HepG2 (cell line): ENCODE measurements around the gene SSBP4. TPM values are rescaled to one million over a fixed set of nuclear protein-coding genes. Genes with fewer than 3 reads are reported as not detected.

Source experiments
- CBX5 ChIP-seq: sonication (generic); formaldehyde crosslinking; IDR thresholded peaks from 2 replicates; pipeline ENCODE4 v1.4.0; 2020; ENCODE audit warnings: missing genetic modification reagents, borderline replicate concordance
- FOXO1 ChIP-seq: sonication (generic); formaldehyde crosslinking; IDR thresholded peaks from 2 replicates; pipeline ENCODE4 v1.4.0; 2020; ENCODE audit warnings: missing genetic modification reagents
- MEF2D ChIP-seq: sonication (generic); formaldehyde crosslinking; IDR thresholded peaks from 2 replicates; pipeline ENCODE4 v1.5.1; 2020; ENCODE audit warnings: mild to moderate bottlenecking, missing genetic modification reagents
- RORA ChIP-seq: sonication (generic); formaldehyde crosslinking; IDR thresholded peaks from 2 replicates; pipeline ENCODE4 v1.5.0; 2020; ENCODE audit warnings: mild to moderate bottlenecking, missing genetic modification reagents, moderate library complexity
- TBL1XR1 ChIP-seq: fragments of 150-350 bp; IDR thresholded peaks from 2 replicates; pipeline ENCODE4 v1.6.1; 2014; ENCODE audit warnings: borderline replicate concordance, low read length; ENCODE audit not compliant: partially characterized antibody
- YY1 ChIP-seq: IDR thresholded peaks from 2 replicates; pipeline ENCODE4 v1.6.1; 2011; ENCODE audit warnings: low read length, low read depth, moderate library complexity, mild to moderate bottlenecking; ENCODE audit not compliant: insufficient read depth, insufficient replicate concordance
- ZNF101 ChIP-seq: sonication (generic); formaldehyde crosslinking; IDR thresholded peaks from 2 replicates; pipeline ENCODE4 v1.4.0; 2020; ENCODE audit warnings: mild to moderate bottlenecking, low read depth, missing genetic modification reagents, borderline replicate concordance
- ZNF224 ChIP-seq: sonication (generic); formaldehyde crosslinking; IDR thresholded peaks from 2 replicates; pipeline ENCODE4 v1.5.0; 2020; ENCODE audit warnings: mild to moderate bottlenecking, missing genetic modification reagents
- ZNF354B ChIP-seq: sonication (generic); formaldehyde crosslinking; IDR thresholded peaks from 2 replicates; pipeline ENCODE4 v1.8.0; 2022; ENCODE audit warnings: mild to moderate bottlenecking, missing genetic modification reagents
- ZNF674 ChIP-seq: sonication (generic); formaldehyde crosslinking; IDR thresholded peaks from 2 replicates; pipeline ENCODE4 v1.5.0; 2020; ENCODE audit warnings: low read depth, mild to moderate bottlenecking, missing genetic modification reagents
- polyA plus RNA-seq, 8 experiments: library from polyadenylated mRNA; depleted of rRNA in 3 of 8; stranded (reverse) in 7 of 8; unstranded in 1 of 8; fragments of >200 nt; fragmentation: Illumina TruSeq in 4 of 8; extraction: Trizol in 4 of 8; gene quantifications; 2 replicates each; pipeline versions ENCODE4 v1.2.1 to v1.2.3, GENCODE V29; 2011 to 2016; ENCODE audit warnings: low read depth in 4 of 8, missing spikeins in 1 of 8, mixed read lengths in 1 of 8; ENCODE audit not compliant: insufficient read depth in 1 of 8
- total RNA-seq, 5 experiments: library from RNA; depleted of rRNA; stranded (reverse); fragments of >200 nt; fragmentation: Illumina TruSeq; extraction: Trizol; gene quantifications; 2 replicates each; pipeline ENCODE4 v1.2.3, GENCODE V29; 2016; ENCODE audit warnings: low read depth in 1 of 5
- TF ChIP-seq, protein P1 (sequence below): sonication (generic); formaldehyde crosslinking; IDR thresholded peaks from 2 replicates; pipeline ENCODE4 v1.5.1; 2020; ENCODE audit warnings: mild to moderate bottlenecking, missing genetic modification reagents, moderate library complexity
- TF ChIP-seq, protein P2 (sequence below): sonication (generic); formaldehyde crosslinking; IDR thresholded peaks from 2 replicates; pipeline ENCODE4 v1.8.0; 2022; ENCODE audit warnings: mild to moderate bottlenecking, missing genetic modification reagents, moderate library complexity
- TF ChIP-seq, protein P3 (sequence below): fragments of 450-650 bp; IDR thresholded peaks from 2 replicates; pipeline ENCODE4 v1.6.1; 2017
- TF ChIP-seq, protein P4 (sequence below): sonication (generic); formaldehyde crosslinking; IDR thresholded peaks from 2 replicates; pipeline ENCODE4 v1.4.0; 2020; ENCODE audit warnings: missing genetic modification reagents, borderline replicate concordance
- TF ChIP-seq, protein P5 (sequence below): sonication (generic); formaldehyde crosslinking; IDR thresholded peaks from 2 replicates; pipeline ENCODE4 v1.4.0; 2020; ENCODE audit warnings: missing genetic modification reagents
- TF ChIP-seq, protein P6 (sequence below): sonication (generic); formaldehyde crosslinking; IDR thresholded peaks from 2 replicates; pipeline ENCODE4 v1.5.1; 2020; ENCODE audit warnings: missing genetic modification reagents, mild to moderate bottlenecking, borderline replicate concordance

Gene SSBP4
- total and polyA plus RNA-seq, 2 of the 13 experiments (the other 11 are each of a cell fraction or from before 2014, with no cell fraction given): 20.8 to 39.5 TPM

DNA sequence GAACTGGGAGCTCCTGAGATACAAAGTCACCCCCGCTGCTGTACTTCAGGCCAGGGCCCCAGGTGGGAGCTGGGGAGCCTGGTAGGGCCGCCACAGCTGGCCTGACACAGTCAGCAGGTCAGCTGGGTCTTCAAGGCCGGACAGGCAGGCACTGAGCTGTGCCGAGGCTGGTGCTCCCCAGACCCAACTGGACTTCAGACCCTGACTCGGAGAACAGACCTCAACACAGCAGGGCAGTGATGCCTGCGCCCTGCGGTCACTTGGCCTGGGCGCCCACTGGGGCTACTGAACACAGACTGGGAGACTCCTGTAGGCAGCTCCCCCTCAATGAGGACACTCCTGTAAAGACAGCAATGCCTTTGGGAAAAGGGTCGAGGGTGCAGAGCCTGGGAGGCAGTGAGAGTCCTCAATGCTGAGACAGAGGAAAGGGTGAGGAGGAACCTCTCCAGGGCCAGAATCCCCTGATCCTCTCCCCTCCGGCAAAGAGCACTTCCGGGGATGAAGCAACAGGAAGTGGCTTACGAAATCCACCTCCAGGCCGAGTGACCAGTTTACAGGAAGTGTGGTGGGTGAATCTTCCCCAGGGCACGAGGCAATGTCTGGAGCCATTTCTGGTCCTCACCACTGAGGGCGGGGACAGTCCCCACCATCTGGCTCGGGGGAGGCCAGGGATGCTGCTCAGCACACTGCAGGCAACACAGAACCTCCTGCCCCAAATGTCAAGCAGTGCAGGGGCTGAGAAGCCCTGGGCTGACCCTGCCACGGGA lies 59.5 kb downstream of the SSBP4 start (continued):
- TF ChIP-seq ZNF101 (CRISPR knock-in tag): 0 out of 2 replicates have a peak, but pooled peaks have one; percentile 59
- TF ChIP-seq ZNF354B (CRISPR knock-in tag): 0 out of 2 replicates have a peak, but pooled peaks have one; percentile 17
- peak; percentile 89; the same call in 1 of the 2 replicates for TF ChIP-seq MEF2D
- TF ChIP-seq, protein P1, sequence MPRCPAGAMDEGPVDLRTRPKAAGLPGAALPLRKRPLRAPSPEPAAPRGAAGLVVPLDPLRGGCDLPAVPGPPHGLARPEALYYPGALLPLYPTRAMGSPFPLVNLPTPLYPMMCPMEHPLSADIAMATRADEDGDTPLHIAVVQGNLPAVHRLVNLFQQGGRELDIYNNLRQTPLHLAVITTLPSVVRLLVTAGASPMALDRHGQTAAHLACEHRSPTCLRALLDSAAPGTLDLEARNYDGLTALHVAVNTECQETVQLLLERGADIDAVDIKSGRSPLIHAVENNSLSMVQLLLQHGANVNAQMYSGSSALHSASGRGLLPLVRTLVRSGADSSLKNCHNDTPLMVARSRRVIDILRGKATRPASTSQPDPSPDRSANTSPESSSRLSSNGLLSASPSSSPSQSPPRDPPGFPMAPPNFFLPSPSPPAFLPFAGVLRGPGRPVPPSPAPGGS (CRISPR knock-in tag): peak; percentile 73; the same call in 1 of the 2 replicates
- no peak for TF ChIP-seq RORA (CRISPR knock-in tag)
- TF ChIP-seq ZNF674 (CRISPR knock-in tag): no peak
- TF ChIP-seq, protein P2, sequence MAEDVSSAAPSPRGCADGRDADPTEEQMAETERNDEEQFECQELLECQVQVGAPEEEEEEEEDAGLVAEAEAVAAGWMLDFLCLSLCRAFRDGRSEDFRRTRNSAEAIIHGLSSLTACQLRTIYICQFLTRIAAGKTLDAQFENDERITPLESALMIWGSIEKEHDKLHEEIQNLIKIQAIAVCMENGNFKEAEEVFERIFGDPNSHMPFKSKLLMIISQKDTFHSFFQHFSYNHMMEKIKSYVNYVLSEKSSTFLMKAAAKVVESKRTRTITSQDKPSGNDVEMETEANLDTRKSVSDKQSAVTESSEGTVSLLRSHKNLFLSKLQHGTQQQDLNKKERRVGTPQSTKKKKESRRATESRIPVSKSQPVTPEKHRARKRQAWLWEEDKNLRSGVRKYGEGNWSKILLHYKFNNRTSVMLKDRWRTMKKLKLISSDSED: no peak
- TF ChIP-seq, protein P3, sequence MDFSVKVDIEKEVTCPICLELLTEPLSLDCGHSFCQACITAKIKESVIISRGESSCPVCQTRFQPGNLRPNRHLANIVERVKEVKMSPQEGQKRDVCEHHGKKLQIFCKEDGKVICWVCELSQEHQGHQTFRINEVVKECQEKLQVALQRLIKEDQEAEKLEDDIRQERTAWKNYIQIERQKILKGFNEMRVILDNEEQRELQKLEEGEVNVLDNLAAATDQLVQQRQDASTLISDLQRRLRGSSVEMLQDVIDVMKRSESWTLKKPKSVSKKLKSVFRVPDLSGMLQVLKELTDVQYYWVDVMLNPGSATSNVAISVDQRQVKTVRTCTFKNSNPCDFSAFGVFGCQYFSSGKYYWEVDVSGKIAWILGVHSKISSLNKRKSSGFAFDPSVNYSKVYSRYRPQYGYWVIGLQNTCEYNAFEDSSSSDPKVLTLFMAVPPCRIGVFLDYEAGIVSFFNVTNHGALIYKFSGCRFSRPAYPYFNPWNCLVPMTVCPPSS: no peak
- TF ChIP-seq TBL1XR1: peak; percentile 54
- TF ChIP-seq YY1: peak; percentile 70
- peak; percentile 92 for TF ChIP-seq FOXO1 (CRISPR knock-in tag)
- TF ChIP-seq ZNF224 (CRISPR knock-in tag): peak; percentile 68; the same call in 1 of the 2 replicates
- TF ChIP-seq CBX5: peak; percentile 98
- TF ChIP-seq, protein P4, sequence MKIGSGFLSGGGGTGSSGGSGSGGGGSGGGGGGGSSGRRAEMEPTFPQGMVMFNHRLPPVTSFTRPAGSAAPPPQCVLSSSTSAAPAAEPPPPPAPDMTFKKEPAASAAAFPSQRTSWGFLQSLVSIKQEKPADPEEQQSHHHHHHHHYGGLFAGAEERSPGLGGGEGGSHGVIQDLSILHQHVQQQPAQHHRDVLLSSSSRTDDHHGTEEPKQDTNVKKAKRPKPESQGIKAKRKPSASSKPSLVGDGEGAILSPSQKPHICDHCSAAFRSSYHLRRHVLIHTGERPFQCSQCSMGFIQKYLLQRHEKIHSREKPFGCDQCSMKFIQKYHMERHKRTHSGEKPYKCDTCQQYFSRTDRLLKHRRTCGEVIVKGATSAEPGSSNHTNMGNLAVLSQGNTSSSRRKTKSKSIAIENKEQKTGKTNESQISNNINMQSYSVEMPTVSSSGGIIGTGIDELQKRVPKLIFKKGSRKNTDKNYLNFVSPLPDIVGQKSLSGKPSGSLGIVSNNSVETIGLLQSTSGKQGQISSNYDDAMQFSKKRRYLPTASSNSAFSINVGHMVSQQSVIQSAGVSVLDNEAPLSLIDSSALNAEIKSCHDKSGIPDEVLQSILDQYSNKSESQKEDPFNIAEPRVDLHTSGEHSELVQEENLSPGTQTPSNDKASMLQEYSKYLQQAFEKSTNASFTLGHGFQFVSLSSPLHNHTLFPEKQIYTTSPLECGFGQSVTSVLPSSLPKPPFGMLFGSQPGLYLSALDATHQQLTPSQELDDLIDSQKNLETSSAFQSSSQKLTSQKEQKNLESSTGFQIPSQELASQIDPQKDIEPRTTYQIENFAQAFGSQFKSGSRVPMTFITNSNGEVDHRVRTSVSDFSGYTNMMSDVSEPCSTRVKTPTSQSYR: peak; percentile 61
- TF ChIP-seq, protein P5, sequence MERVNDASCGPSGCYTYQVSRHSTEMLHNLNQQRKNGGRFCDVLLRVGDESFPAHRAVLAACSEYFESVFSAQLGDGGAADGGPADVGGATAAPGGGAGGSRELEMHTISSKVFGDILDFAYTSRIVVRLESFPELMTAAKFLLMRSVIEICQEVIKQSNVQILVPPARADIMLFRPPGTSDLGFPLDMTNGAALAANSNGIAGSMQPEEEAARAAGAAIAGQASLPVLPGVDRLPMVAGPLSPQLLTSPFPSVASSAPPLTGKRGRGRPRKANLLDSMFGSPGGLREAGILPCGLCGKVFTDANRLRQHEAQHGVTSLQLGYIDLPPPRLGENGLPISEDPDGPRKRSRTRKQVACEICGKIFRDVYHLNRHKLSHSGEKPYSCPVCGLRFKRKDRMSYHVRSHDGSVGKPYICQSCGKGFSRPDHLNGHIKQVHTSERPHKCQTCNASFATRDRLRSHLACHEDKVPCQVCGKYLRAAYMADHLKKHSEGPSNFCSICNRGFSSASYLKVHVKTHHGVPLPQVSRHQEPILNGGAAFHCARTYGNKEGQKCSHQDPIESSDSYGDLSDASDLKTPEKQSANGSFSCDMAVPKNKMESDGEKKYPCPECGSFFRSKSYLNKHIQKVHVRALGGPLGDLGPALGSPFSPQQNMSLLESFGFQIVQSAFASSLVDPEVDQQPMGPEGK (CRISPR knock-in tag): peak; percentile 91
- TF ChIP-seq, protein P6, sequence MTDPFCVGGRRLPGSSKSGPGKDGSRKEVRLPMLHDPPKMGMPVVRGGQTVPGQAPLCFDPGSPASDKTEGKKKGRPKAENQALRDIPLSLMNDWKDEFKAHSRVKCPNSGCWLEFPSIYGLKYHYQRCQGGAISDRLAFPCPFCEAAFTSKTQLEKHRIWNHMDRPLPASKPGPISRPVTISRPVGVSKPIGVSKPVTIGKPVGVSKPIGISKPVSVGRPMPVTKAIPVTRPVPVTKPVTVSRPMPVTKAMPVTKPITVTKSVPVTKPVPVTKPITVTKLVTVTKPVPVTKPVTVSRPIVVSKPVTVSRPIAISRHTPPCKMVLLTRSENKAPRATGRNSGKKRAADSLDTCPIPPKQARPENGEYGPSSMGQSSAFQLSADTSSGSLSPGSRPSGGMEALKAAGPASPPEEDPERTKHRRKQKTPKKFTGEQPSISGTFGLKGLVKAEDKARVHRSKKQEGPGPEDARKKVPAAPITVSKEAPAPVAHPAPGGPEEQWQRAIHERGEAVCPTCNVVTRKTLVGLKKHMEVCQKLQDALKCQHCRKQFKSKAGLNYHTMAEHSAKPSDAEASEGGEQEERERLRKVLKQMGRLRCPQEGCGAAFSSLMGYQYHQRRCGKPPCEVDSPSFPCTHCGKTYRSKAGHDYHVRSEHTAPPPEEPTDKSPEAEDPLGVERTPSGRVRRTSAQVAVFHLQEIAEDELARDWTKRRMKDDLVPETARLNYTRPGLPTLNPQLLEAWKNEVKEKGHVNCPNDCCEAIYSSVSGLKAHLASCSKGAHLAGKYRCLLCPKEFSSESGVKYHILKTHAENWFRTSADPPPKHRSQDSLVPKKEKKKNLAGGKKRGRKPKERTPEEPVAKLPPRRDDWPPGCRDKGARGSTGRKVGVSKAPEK (CRISPR knock-in tag): no peak
